Measurements from ENCODE around the gene MCUB. TPM values are rescaled to one million over a fixed set of nuclear protein-coding genes. Genes with fewer than 3 reads are reported as not detected.

The MCUB gene
- total and polyA plus RNA-seq, 9 of the 15 experiments (the other 6 are each of a cell fraction or from before 2014, with no cell fraction given): 1.4 to 21.5 (median 5.4) TPM

DNA sequence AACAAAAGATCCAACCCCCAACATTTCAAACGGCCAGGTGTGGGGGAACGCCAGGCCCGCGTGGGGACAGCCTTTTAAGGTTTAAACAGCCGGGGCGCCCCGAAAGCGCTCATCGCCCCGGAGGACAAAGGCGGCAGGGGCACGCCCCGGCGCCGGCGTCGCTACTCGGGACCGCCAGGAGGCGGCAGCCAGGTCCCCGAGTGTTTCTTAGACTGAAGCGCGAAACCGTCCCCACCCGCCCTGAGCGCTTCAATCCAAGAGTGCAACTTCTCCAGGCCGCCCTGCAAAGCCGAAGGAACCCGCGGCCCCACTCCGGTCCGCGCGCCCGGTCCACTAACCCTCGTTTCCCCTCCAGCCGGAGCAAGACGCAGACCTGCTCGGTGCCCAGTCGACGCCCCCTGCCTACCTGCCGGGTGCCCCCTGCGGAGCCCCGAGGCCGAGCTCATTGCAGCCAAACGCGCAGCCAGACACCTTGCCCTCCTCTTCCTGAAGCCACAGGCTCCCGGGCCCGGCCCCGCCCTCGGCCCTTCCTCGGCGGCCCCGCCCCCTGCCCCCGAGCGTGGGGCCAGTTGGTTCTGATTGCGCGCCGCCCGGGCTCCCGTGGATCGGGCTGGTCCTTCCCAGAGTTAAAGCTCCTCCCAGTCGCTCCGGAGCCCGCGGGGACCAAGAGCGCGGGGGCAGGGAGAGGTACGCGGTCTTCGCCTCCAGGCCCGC is 143.1 kb downstream of the MCUB start, which contains the start of gene CASP6 (continued):
- TF ChIP-seq RCOR1 (IDR thresholded peaks at IDR 0.05; ENCODE audit: borderline replicate concordance in 1 of 2, low read depth in 2 of 2, low read length in 2 of 2) (0 out of 4 replicates have a peak, but pooled peaks of 1 of the 2 experiments have one; percentile 23), BCOR (IDR thresholded peaks at IDR 0.05) (peak; percentile 18; the same call in 1 of the 2 replicates), ELF2 (CRISPR knock-in tag; IDR thresholded peaks at IDR 0.05) (peak; percentile 42; the same call in 1 of the 2 replicates), ZNF668 (CRISPR knock-in tag; IDR thresholded peaks at IDR 0.05) (no peak), DPF2 (IDR thresholded peaks at IDR 0.05) (no peak), MTA1 (IDR thresholded peaks at IDR 0.05; ENCODE audit: borderline replicate concordance) (0 out of 2 replicates have a peak, but pooled peaks have one; percentile 63), ELF1 (tag; IDR thresholded peaks at IDR 0.05) (peak; percentile 66), ZNF507 (tag; conservative IDR thresholded peaks at IDR 0.05) (no peak), NR2C2 (CRISPR knock-in tag; IDR thresholded peaks at IDR 0.05) (no peak), NR2C2 (tag; IDR thresholded peaks at IDR 0.05) (peak; percentile 70), MAFF (IDR thresholded peaks at IDR 0.05; ENCODE audit: low read length) (no peak), HCFC1 (IDR thresholded peaks at IDR 0.05; ENCODE audit: low read depth, low read length) (peak; percentile 23; the same call in 1 of the 2 replicates), MTA3 (IDR thresholded peaks at IDR 0.05; ENCODE audit: borderline replicate concordance) (peak; percentile 60; the same call in 1 of the 2 replicates), EP300 (IDR thresholded peaks at IDR 0.05; ENCODE audit: low read length) (no peak), ZNF197 (CRISPR knock-in tag; IDR thresholded peaks at IDR 0.05; ENCODE audit: low read depth) (no peak), CHCHD3 (CRISPR knock-in tag; IDR thresholded peaks at IDR 0.05) (no peak), NFE2 (IDR thresholded peaks at IDR 0.05; ENCODE audit: low read depth) (no peak)
- TF ChIP-seq, protein P1, sequence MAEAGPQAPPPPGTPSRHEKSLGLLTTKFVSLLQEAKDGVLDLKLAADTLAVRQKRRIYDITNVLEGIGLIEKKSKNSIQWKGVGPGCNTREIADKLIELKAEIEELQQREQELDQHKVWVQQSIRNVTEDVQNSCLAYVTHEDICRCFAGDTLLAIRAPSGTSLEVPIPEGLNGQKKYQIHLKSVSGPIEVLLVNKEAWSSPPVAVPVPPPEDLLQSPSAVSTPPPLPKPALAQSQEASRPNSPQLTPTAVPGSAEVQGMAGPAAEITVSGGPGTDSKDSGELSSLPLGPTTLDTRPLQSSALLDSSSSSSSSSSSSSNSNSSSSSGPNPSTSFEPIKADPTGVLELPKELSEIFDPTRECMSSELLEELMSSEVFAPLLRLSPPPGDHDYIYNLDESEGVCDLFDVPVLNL (CRISPR knock-in tag; IDR thresholded peaks at IDR 0.05; ENCODE audit: low read depth): no peak
- TF ChIP-seq, protein P2, sequence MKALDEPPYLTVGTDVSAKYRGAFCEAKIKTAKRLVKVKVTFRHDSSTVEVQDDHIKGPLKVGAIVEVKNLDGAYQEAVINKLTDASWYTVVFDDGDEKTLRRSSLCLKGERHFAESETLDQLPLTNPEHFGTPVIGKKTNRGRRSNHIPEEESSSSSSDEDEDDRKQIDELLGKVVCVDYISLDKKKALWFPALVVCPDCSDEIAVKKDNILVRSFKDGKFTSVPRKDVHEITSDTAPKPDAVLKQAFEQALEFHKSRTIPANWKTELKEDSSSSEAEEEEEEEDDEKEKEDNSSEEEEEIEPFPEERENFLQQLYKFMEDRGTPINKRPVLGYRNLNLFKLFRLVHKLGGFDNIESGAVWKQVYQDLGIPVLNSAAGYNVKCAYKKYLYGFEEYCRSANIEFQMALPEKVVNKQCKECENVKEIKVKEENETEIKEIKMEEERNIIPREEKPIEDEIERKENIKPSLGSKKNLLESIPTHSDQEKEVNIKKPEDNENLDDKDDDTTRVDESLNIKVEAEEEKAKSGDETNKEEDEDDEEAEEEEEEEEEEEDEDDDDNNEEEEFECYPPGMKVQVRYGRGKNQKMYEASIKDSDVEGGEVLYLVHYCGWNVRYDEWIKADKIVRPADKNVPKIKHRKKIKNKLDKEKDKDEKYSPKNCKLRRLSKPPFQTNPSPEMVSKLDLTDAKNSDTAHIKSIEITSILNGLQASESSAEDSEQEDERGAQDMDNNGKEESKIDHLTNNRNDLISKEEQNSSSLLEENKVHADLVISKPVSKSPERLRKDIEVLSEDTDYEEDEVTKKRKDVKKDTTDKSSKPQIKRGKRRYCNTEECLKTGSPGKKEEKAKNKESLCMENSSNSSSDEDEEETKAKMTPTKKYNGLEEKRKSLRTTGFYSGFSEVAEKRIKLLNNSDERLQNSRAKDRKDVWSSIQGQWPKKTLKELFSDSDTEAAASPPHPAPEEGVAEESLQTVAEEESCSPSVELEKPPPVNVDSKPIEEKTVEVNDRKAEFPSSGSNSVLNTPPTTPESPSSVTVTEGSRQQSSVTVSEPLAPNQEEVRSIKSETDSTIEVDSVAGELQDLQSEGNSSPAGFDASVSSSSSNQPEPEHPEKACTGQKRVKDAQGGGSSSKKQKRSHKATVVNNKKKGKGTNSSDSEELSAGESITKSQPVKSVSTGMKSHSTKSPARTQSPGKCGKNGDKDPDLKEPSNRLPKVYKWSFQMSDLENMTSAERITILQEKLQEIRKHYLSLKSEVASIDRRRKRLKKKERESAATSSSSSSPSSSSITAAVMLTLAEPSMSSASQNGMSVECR (CRISPR knock-in tag; IDR thresholded peaks at IDR 0.05): peak; percentile 45; the same call in 1 of the 2 replicates
- TF ChIP-seq, protein P3, sequence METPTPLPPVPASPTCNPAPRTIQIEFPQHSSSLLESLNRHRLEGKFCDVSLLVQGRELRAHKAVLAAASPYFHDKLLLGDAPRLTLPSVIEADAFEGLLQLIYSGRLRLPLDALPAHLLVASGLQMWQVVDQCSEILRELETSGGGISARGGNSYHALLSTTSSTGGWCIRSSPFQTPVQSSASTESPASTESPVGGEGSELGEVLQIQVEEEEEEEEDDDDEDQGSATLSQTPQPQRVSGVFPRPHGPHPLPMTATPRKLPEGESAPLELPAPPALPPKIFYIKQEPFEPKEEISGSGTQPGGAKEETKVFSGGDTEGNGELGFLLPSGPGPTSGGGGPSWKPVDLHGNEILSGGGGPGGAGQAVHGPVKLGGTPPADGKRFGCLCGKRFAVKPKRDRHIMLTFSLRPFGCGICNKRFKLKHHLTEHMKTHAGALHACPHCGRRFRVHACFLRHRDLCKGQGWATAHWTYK (CRISPR knock-in tag; IDR thresholded peaks at IDR 0.05): peak; percentile 9; the same call in 1 of the 2 replicates
- TF ChIP-seq, protein P4, sequence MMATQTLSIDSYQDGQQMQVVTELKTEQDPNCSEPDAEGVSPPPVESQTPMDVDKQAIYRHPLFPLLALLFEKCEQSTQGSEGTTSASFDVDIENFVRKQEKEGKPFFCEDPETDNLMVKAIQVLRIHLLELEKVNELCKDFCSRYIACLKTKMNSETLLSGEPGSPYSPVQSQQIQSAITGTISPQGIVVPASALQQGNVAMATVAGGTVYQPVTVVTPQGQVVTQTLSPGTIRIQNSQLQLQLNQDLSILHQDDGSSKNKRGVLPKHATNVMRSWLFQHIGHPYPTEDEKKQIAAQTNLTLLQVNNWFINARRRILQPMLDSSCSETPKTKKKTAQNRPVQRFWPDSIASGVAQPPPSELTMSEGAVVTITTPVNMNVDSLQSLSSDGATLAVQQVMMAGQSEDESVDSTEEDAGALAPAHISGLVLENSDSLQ (IDR thresholded peaks at IDR 0.05): no peak
